HTERT RPE-1 (cell line): Measurements from ENCODE around the gene ZNF865.

Experiments used
- in situ Hi-C: fragments of 300-500 bp; cut with MboI; formaldehyde crosslinking; loops from 4 replicates; pipeline ENCODE4 v1.14.3; 2020; ENCODE audit warnings: low sequenced_read_pairs

The ZNF865 gene

DNA sequence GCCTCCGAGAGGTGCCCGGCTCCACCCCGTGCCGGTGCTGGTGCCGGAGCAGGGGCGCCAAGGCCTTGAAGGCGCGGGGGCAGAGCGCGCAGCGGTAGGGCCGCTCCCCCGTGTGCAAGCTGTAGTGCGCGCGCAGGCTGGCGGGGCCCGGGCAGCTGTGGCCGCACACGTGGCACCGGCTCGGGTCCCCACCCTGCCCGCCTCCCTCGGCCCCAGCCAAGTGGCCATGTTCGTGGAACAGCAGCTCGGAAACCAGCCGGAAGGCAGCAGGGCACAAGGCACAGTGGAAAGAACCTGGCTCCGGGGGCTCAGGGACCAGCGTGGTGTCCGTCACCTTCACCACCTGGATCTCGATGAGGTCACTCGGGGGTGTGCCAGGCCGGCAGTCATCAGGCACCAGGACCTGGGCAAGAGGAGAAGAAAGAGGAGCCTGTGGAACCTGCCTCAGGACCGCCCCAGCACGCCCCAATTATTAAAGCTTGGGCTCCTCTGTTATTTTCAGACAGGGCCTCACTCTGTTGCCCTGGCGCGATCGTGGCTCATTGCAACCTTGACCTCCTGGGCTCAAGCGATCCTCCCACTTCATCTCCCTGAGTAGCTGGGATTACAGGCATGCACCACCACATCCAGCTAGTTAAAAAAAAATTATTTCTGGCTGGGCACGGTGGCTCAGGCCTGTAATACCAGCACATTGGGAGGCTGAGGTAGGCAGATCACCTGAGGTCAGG is 17.0 kb downstream of the ZNF865 start:
- in situ Hi-C loops: no loop called here

DNA sequence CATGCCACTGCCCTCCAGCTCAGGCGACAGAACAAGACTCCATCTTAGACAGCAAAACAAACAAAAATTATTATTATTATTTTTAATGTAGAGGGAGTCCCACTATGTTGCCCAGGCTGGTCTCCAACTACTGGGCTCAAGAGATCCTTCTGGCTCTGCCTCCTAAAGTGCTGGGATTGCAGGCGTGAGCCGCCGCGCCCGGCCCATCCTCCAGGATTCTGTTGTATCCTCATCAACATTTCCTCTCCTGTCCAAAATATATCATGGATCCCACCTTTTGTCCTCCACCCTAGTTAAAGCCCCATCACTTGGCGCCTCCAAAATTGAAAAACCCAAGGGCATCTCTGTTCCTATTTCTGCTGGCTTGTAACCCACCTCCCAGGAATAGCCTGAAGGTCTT is 17.7 kb downstream of the ZNF865 start:
- in situ Hi-C loops: no loop called here

DNA sequence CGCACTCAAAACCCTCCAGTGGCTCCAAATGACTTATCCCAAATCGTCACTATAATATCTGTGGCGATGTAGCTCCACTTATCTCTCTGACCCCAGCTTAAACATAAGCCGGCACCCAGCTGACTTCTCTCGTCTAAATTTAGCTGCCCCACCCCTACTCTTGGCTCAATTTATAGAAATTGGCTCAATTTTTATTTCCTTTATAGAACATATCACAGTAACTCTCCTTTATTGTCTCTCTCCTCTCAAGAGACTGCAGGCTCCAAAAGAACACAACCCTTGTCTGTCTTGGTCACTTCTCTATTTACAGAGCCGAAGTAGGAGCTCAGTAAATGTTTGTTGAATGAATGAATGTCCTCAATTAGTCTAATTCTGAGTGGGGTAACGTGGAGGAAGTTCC is 18.1 kb downstream of the ZNF865 start:
- in situ Hi-C loops: no loop called here

DNA sequence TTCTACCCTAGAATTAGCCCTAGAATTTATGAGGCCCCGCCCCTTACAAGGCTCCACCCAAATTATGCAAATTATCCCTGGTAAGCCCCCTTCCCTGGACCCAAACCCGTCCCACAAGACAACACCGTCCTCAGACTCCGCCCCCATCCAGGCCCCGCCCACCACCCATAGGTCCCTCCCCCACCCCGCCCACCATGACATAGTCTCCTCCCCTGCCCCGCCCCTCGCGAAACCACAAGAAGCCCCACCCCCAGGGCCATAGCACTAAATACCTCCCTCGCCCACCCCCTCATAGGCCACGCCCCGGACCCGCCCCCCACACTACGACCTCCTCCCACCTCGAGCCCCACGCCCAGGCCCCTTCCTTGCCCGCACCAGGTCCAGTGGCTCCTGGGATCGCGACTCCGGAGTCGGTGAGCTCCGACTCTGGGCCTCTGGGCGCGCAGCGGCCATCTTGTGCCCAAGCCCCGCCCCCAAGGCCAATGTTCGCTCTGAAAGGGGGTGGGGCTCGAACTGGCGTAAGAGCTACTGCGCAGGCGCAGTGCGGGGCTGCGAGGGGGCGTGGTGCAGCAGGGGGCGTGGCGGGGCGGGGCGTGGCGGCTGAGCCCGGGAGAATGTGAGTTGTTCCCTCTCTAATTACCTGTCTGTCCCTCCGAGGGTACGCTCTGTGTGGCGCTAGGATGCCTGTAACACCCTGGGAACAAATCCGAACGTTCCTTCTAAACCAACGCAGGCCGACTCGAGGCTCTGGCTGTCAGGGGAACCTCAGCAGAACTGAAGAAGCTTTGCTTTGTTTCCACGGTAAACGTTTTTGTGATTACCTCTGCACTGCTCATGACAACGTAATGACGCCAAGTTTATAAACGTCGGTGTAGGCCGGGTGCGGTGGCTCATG is 18.9 kb downstream of the ZNF865 start, which contains the start of gene ZNF784:
ZNF784 (minus strand) TSS at position 458 of the 895 bp plus-strand sequence; CDS start at position 453, 5 bp downstream.
- in situ Hi-C loops: no loop called here

DNA sequence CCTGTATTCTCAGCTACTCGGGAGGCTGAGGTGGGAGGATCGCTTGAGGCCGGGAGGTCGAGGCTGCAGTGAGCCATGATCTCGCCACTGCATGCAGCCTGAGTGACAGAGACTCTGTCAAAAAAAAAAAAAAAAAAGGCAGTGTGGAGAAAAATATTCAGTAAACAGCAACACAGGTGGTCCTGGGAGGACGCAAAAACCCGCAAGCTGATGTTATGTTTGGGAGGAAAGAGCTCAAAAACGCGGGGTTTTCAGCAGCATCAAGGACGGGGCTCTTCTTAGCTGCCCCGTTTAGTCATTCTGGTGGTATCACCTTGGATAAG is 19.5 kb downstream of the ZNF865 start:
- in situ Hi-C loops: no loop called here

DNA sequence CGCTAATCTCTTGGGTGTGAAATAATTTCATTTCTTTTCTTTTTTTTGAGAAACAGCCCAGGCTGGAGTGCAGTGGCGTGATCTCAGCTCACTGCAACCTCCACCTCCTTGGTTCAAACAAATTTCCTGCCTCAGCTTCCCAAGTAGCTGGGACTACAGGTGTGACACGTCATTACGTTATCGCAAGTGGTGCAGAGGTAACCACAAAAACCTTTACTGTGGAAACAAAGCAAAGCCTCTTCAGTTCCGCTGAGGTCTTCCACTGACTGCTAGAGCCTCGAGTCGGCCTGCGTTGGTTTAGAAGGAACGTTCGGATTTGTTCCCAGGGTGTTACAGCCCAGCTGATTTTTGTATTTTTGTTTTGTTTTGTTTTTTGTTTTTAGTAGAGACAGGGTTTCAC is 20.9 kb downstream of the ZNF865 start:
- in situ Hi-C loops: no loop called here

DNA sequence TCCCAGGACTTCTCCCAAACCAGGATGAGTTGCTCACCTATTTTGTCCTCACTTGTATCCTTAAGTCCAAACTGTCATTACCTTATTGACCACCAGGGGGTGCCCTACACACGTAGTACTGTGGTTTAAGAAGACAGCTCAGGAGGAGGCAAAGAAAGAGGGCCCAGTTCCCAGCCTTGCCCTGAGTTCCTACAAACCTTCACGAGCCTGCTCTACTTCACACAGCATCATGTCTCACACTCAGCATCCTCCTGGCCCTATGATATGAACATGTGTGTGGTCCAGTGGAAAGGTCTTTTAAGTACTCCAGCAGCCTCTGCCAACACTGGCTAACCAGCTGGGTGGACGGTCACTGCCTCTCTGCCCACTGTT is 27.0 kb downstream of the ZNF865 start:
- in situ Hi-C loops: no loop called here

DNA sequence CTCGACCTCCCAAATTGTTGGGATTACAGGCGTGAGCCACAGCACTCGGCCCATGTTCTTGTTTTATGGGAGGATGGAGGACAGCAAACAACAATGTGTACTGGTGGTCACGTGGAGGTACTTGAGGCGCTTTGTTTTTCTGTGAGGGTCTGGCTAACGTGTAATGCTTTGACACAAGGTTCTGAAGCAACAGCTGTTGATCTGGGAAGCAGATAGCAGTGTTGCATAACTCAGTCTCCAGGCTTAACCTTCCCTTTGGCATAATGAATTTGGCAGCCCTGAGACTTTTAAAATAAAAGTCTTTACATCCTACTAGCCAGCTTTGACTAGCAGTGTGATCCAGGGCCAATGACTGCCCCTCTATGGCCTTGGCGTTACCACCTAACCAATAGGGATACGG is 28.4 kb downstream of the ZNF865 start:
- in situ Hi-C loops: no loop called here

DNA sequence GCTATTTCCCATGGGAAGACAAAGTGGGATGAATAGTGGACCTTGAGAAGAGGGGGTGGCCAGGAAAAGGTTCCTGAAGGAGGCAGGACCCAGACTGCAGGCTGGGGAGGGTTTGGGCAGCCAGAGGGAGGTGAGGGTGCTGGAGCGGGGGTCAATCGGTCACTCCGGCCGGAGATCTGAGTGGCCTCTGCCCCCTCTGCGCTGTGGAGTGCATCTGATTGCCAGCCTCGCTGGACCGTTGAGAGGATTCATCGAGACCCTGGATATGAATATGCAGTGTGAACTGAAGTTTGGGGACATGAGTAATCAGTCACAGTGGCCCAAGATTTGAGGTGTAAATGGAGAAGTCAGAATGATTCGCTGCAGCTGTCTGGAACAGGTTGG is 29.9 kb downstream of the ZNF865 start:
- in situ Hi-C loops: no loop called here

DNA sequence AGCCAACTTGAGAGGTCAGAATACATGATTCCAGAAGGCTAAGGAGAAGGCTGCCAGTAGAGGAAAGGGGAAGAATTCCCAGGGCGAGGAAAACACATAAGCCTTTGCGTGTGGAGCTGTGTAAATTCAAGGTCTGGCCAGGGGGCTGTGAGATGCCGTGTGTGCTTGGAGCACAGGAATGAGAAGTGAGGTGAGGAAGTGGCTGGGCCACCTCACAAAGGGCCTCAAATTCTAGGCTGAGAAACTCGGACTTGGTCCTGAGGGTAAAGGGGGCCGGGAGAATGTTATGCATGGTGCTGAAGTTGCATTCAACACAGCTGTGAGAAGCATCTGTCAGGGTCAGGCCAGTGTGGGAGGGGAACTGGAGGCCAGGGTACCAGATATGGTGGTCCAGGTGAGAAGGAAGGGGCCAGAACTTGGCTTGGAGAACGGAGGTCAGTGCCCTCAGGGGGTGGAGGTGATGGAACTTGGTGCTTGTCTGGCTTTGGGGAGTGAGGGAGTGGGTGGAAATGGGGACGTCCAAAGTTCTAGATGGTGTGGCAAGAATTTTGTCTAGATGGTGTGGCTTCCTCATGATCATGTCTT is 30.5 kb downstream of the ZNF865 start:
- in situ Hi-C loops: no loop called here

DNA sequence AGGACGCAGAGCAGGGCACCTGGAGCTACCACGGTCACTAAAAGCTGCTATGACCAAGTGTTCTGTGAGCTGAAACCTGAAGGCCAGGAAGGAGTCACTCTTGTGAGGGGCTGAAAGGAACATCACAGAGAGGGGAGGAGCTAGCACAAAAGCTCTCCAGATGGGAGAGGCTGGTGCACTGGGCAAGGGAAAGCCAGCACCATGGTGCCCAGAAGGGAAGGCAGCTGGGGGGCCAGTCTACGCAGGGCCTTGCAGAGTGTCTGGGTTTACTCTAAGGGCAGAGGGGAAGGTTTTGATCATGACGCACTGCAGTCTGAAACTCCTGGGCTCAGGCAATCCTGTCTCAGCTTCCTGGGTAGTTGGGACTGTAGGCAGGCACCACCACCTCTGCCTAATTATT is 31.3 kb downstream of the ZNF865 start:
- in situ Hi-C loops: no loop called here

DNA sequence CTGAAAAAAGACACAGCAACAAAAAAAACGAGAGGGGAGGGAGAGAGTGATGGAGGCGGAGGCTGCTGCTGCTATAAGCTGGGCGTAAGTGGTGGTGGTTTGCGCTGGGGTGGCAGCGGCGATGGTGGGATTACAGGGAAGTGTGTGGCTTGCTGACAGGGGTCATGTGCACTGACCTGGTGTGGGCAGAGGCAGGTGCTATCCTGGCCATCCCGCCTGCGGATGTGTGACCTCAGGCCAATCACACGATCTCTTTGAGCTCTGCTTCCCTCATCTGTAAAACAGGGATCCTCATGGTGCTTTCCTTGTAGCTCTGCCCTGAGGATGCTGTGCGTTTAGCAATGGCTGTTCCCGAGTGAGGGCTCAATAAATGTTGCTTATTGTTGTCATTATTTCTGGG is 32.1 kb downstream of the ZNF865 start:
- in situ Hi-C loops: no loop called here

DNA sequence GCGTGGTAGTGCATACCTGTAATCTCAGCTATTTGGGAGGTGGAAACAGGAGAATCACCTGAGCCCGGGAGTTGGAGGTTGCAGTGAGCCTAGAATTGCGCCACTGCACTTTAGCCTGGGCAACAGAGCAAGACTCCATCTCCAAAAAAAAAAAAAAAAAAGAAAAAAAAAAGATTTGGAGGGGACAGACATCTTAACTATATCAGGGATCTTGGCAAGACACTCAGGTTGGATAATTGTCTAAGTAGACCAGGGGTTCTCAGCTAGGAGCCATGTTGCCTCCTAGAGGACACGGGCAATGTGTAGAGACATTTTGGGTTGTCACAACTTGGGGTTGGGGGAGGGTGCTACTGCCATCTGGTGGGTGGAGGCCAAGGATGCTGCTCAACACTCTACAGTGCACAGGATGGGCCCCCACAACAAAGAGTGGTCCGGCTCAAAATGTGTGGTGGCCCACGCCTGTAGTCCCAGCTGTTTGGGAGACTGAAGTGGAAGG is 33.5 kb downstream of the ZNF865 start:
- in situ Hi-C loops: no loop called here

DNA sequence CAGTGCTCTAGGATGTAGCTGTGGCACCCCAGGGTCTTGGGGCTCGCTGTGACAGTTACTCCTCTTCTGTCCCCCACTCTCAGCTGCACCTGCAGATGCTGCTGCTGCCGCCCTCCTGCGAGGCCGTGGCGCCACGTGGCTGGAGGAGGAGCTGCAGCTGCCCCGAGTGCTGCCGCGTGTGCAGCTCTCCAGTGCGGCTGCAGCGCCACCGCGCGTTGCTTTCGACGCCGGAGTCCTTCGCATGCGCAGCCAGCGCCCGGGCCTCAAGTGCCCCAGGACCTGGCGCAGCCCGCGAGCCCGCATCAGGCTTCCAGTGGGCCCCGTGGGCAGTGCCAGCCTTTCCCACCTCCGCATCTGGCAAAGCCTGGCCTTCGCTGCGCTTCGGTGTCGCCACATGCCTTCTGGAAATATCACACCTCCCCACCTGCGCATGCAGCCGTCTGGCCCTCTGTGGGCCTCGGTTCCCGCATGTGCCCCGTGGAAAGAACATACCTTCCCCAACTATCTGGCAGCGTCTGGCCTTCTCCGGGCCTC is 34.7 kb downstream of the ZNF865 start:
- in situ Hi-C loops: no loop called here

DNA sequence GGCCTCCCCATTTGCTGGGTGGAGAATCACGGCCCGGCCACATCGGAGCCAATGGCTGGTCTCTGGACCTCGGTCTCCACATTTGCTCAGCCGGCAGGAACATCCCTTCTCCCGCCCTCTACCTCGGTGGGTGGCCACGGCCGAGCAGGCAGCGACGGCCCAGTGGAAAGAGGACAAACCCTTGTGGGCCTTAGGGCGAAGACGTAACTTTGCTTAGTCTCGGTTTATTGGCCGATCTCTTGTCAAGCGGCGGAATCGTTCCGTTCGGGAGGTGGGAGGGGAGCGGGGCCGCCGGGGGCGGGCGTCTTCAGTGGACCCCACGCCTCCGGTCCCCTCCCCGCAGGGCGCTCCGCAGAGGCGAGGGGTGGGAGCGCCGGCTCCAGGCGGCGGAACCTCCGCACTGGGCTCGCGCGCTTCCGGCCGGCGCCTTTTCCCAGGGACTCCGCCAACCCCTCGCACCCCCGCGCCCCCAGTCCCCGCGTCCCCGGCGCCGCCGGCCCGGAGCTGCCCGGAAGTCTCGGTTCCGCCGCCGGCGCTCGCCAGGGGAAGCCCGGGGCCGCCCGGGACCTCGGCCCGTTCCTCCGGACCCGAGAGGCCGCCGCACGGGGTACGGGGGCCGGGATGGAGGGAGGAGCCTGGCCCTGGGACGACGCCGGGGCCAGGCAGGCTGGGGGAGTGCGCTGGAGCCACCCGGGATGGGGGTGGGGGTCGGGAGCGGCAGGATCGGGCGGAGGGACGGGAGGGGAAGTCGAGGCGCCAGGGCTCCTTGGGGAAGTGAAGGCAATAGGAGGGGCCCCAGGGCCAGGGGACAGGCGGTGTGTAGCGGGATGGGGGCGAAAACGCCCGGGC is 35.4 kb downstream of the ZNF865 start, which contains the start of gene ZNF580:
ZNF580 (plus strand) TSS at position 426 of the 849 bp plus-strand sequence. CDS start 1,507 bp downstream, outside the sequence.
- in situ Hi-C loops: no loop called here

DNA sequence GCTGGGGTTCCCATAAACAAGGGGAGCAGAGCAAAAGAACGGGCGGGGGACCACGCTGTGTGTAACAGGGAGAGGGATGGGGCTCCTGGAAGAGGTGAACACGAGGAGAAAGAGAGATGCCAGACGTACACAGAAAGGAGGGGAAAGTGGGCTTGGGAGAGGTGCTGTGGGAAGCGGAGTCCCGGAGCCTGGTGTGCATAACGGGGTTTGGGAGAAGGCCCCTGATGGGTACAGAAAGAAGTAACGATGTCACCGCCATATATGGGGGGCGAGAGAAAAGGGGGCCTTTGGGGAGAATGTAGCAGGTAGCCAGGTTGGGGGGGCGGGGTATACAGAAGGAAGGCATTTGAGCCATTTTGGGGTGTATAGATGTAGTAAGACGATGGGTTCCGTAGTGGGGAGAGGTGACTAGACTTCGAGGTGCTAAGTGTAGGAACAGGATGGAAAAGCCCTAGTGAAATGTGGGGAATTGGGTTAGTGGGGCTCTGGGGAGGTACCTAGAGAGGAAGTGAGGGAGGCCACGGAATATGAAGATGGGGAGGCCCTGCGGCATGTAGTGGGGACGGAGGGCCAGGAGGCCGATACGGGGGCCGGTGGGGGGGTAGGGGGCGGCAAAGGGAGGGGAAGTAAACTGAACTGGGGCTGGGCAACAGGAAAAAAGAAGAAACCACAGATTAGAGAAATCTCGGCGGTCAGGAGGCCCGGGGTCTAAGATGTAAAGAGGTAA is 36.1 kb downstream of the ZNF865 start:
- in situ Hi-C loops: no loop called here

DNA sequence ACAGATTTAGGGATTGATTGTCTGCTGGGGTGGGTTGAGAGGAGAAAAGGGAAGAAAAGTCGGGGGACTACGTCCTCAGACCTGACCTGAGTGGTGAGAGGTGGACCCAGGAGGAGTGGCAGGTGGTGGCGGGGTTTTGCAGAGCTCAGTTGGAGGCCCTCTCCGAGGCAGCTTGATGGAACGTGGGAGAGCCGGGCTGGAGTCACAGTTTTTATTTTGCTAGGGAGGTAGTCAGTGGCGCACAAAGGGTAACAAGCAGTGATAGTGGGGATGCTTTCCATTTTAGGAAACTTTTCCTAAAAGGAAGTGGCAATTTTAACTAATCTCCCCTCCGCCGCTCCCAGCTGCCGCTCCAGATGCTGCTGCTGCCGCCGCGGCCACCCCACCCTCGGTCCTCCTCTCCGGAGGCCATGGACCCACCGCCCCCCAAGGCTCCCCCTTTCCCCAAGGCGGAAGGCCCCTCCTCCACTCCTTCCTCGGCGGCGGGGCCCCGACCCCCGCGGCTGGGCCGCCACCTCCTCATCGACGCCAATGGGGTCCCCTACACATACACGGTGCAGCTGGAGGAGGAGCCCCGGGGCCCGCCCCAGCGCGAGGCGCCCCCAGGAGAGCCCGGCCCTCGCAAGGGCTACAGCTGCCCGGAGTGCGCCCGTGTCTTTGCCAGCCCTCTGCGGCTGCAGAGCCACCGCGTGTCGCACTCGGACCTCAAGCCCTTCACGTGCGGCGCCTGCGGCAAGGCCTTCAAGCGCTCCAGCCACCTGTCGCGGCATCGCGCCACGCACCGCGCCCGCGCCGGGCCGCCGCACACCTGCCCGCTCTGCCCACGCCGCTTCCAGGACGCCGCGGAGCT is 36.9 kb downstream of the ZNF865 start:
- in situ Hi-C loops: no loop called here

DNA sequence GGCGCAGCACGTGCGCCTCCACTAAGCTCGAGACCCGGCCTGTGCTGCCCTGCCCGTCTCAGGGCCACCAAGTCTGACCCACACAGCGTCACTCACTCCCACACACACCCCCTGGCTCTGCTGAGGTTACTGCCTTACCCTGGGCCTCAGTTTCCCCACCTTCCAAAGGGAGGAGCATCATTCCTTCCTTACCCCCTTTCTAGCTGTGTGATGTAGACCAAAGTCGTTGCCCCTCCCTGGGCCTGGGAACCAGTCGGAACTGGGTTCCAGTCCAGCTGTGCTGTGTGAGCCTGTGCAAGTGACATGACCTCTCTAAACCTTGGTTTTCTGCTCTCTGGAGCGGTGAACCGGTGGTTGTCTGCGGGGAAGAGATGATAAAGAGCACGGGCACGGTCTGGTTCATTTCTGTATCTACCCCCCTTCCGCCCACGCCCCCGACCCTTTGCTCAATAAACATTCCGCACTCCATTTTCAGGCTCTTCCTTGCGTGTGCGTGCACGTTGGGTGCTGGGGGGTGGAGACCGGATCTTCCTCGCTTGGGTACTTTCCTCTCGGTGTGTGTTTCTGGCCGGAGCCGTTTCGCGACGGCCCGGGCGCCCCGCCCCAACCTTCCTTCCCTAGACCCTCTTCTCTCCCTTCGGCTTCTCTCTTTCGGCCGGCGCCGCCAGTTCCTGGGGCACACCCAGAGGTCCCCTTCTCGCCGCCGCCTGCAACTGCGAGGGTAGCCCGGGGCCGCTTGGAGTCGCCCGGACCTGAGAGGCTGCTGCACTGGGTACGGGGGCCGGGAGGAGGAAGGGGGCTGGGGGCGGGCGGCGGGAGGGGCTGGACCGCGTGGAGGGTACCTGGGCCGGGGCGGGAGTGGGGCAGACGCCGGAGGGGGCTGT is 37.8 kb downstream of the ZNF865 start, which contains the start of gene ZNF581:
ZNF581 (plus strand) TSS at position 647 of the 884 bp plus-strand sequence. CDS start 923 bp downstream, outside the sequence.
- in situ Hi-C loops: no loop called here
